ENCODE results near the gene REEP1. TPM values are rescaled to one million over a fixed set of nuclear protein-coding genes. Genes with fewer than 3 reads are reported as not detected.

The REEP1 gene
- total RNA-seq, 2 experiments from 2014 or later, result not detected

GRCh38 chr2:86170449-86170848 is 167.0 kb downstream of the REEP1 start:
- Histone ChIP-seq H2AFZ (ENCODE audit: low read length) (no peak overlapping the region), H3K4me2 (ENCODE audit: low read length) (no peak overlapping the region), H3K4me3 (ENCODE audit: low read depth, low read length, poor library complexity, severe bottlenecking) (no peak overlapping the region), H3K4me1 (ENCODE audit: insufficient read depth, low read length, poor library complexity, severe bottlenecking) (peaks cover 12% of the 10 kb centered on the region), H3K79me2 (ENCODE audit: insufficient read depth, low read depth, low read length) (peaks cover 19% of the 10 kb centered on the region; the same call in 1 of the 2 replicates), H3K9me3 (ENCODE audit: low read length) (no peaks in the 10 kb centered on the region), H4K20me1 (ENCODE audit: insufficient read depth, low read length) (peaks cover 12% of the 10 kb centered on the region; the same call in 1 of the 2 replicates), H3K9me2 (ENCODE audit: insufficient read depth, low read length) (no peaks in the 10 kb centered on the region), H3K27ac (ENCODE audit: low read depth, low read length, poor library complexity, severe bottlenecking) (no peak overlapping the region), H3K36me3 (ENCODE audit: insufficient read depth, low read length) (peaks cover 94% of the 10 kb centered on the region)
- ChIA-PET CTCF (ENCODE audit: unreplicated experiment) (no interaction called here), POLR2A (interaction anchor here (0.6 to 0.7 kb wide), 2 partner anchors 37 to 779 kb away, joined by 3 to 4 read pairs; no protein-coding TSS in a partner anchor)
- no peak for DNase-seq (ENCODE audit: low spot score)
- BruUV-seq (replicated peaks), result no TSS peak
- TF ChIP-seq EZH2phosphoT487 (IDR thresholded peaks at IDR 0.05; ENCODE audit: borderline replicate concordance, low read depth, low read length), result no peak
- TF ChIP-seq, protein P1, sequence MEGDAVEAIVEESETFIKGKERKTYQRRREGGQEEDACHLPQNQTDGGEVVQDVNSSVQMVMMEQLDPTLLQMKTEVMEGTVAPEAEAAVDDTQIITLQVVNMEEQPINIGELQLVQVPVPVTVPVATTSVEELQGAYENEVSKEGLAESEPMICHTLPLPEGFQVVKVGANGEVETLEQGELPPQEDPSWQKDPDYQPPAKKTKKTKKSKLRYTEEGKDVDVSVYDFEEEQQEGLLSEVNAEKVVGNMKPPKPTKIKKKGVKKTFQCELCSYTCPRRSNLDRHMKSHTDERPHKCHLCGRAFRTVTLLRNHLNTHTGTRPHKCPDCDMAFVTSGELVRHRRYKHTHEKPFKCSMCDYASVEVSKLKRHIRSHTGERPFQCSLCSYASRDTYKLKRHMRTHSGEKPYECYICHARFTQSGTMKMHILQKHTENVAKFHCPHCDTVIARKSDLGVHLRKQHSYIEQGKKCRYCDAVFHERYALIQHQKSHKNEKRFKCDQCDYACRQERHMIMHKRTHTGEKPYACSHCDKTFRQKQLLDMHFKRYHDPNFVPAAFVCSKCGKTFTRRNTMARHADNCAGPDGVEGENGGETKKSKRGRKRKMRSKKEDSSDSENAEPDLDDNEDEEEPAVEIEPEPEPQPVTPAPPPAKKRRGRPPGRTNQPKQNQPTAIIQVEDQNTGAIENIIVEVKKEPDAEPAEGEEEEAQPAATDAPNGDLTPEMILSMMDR (conservative IDR thresholded peaks at IDR 0.05; ENCODE audit: low read length), result no peak
- intact Hi-C loops (cut with micrococcal nuclease; ENCODE audit: unreplicated experiment), result no loop called here

Small RNAs within 50 kb of the gene (microRNA-seq; reads per million reads assigned to microRNA genes)
- gene MIR4779 (ENCODE audit: borderline replicate concordance), result not detected

Small RNAs within 50 kb of the gene (small RNA-seq; reads per million reads assigned to genes)
- gene MIR4779 (not detected), gene RF00096 (0.42 reads per million), gene RF00413 (not detected)

Other genes with a start within 250 kb of the REEP1 start
- gene POLR1A, start 231.7 kb downstream of the REEP1 start, total RNA-seq (2014; rRNA removed; shearing (Covaris generic)), result 17.5 and 24.0 TPM in 2 replicates
- 42.3 and 53.3 TPM in 2 replicates for gene POLR1A, start 231.7 kb downstream of the REEP1 start, total RNA-seq (2022)
- gene PTCD3, start 231.4 kb downstream of the REEP1 start, total RNA-seq (2014; rRNA removed; shearing (Covaris generic)), result 152 and 164 TPM in 2 replicates
- gene PTCD3, start 231.4 kb downstream of the REEP1 start, total RNA-seq (2022), result 215 and 227 TPM in 2 replicates
- gene IMMT, start 142.2 kb downstream of the REEP1 start, total RNA-seq (2014; rRNA removed; shearing (Covaris generic)), result 77.3 and 82.1 TPM in 2 replicates
- 121 and 128 TPM in 2 replicates for gene IMMT, start 142.2 kb downstream of the REEP1 start, total RNA-seq (2022)
- 26.8 and 26.9 TPM in 2 replicates for gene MRPL35, start 138.2 kb downstream of the REEP1 start, total RNA-seq (2014; rRNA removed; shearing (Covaris generic))
- 48.7 and 56.8 TPM in 2 replicates for gene MRPL35, start 138.2 kb downstream of the REEP1 start, total RNA-seq (2022)
- 14.5 and 30.6 TPM in 2 replicates for gene KDM3A, start 103.7 kb upstream of the REEP1 start, total RNA-seq (2014; rRNA removed; shearing (Covaris generic))
- 39.5 and 55.7 TPM in 2 replicates for gene KDM3A, start 103.7 kb upstream of the REEP1 start, total RNA-seq (2022)
- 8.5 and 12.8 TPM in 2 replicates for gene CHMP3, start 225.8 kb upstream of the REEP1 start, total RNA-seq (2014; rRNA removed; shearing (Covaris generic))
- 23.0 and 27.2 TPM in 2 replicates for gene CHMP3, start 225.8 kb upstream of the REEP1 start, total RNA-seq (2022)